Measurements from ENCODE around the gene GPSM3.

DNA sequence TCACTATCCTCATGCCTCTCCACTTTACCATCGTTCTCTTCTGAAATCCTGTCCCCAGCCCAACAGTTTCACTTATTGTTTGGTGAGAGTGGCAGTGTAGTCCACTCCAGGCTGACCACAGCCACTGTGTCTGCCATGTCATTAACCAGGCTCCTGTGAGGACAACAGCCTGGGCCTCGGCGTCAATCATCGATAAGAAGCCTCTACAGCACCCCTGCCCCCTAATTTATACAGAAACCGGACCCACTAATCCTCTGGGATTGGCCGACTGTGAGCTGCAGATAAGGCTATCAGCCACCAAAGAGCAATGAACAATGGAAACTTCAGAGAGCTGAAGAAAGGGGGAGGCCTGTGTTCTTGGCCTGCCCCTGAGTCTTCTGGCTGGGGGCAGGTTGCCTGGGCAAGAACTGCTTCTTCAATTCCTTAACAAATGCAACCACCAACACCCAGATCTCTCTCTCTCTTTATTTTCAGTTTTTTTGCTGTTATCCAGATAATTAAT lies 24.6 kb downstream of the GPSM3 start:
- TF ChIP-seq CTCF (IDR thresholded peaks at IDR 0.05; ENCODE audit: borderline replicate concordance, extremely low read depth, low read length, poor library complexity, severe bottlenecking) (no peak), EZH2 (IDR thresholded peaks at IDR 0.05; ENCODE audit: borderline replicate concordance, low read depth, low read length, severe bottlenecking) (no peak)

Measured in DND-41 (cell line).